Activated B cell treated with CpG ODN at 0.5 μM for 24 hours (primary cell): ENCODE measurements around the gene TESPA1. TPM values are rescaled to one million over a fixed set of nuclear protein-coding genes. Genes with fewer than 3 reads are reported as not detected.
"Not testable (repeated sequence)": the region's sequence is repeated elsewhere in the genome, so short reads cannot be mapped to it uniquely, and the experiment has no call there.

Source experiments
- ATAC-seq: fragments of 200-7000 bp; cut with Tn5 transposase; one replicate; pipeline ENCODE4 v1.10.0; 2021; ENCODE audit warnings: low read depth, mild to moderate bottlenecking, moderate library complexity
- CTCF ChIA-PET: fragments of 350-600 bp; sonication (Branson Sonifier 250); formaldehyde crosslinking; loops from one replicate; lab custom pipeline; 2021; ENCODE audit warnings: antibody characterized with exemption; lab: Charles Lee
- POLR2A ChIA-PET: fragments of 350-600 bp; sonication (Branson Sonifier 250); formaldehyde crosslinking; loops from one replicate; lab custom pipeline; 2021; ENCODE audit warnings: antibody characterized with exemption; lab: Charles Lee
- DNase-seq: peaks from one replicate; pipeline ENCODE4 v3.0.0; 2022
- H3K27ac Mint-ChIP-seq: one replicate; pipeline ENCODE4 v1.8.0; 2020; ENCODE audit warnings: mixed read lengths
- H3K27me3 Mint-ChIP-seq: one replicate; pipeline ENCODE4 v1.8.0; 2021; ENCODE audit warnings: mixed read lengths
- H3K36me3 Mint-ChIP-seq: one replicate; pipeline ENCODE4 v1.8.0; 2021; ENCODE audit warnings: low read depth, mixed read lengths
- H3K4me1 Mint-ChIP-seq: one replicate; pipeline ENCODE4 v1.8.0; 2021; ENCODE audit warnings: mixed read lengths
- H3K4me3 Mint-ChIP-seq: one replicate; pipeline ENCODE4 v1.8.0; 2020; ENCODE audit warnings: mild to moderate bottlenecking, mixed read lengths
- H3K9me3 Mint-ChIP-seq: one replicate; pipeline ENCODE4 v1.8.0; 2020; ENCODE audit warnings: mixed read lengths
- intact Hi-C: fragments of 100-400 bp; cut with micrococcal nuclease; formaldehyde crosslinking; loops from one replicate; pipeline ENCODE4 v1.15.1; 2024
- total RNA-seq: library from RNA; stranded (reverse); gene quantifications from 2 replicates; pipeline ENCODE4 v1.2.3, GENCODE V29; 2022
- TF ChIP-seq, protein P1 (sequence below): fragments of 200-600 bp; IDR thresholded peaks from one replicate; pipeline ENCODE4 v1.8.0; 2022; ENCODE audit warnings: antibody characterized with exemption, mild to moderate bottlenecking

The TESPA1 gene
- total RNA-seq, 1 donor from 2014 or later = 35.5 TPM

DNA sequence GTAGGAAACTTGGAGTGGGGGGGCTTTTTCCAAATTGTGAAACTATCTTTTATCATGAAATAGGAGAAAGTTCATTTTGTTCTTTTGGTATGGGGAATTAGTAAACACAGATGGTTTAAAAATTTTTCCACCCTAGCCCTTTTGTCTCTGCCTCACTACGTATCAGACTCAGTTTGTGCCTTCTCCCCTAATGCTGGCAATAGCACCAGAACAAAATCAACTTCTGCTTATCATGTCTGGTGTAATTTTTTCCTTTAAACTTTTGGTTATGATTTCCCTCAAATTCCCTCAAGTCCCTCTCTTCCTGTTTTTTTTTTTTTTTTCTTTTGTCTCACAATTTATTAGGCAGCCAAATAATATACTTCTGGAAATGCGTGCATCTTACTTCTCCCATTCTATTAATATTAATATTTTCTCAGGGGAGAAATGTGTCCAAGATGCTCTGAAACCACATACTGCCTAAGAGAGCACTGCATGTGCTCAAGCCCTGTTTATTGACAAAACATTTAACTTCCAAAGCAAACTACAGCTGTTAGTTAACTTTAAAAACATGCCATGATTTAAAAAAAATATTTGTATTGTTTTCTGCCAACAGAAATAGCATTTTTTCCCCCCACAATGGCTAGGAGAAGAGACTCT, 35.4 kb downstream of the TESPA1 start:
- Mint-ChIP-seq H3K4me1 (no peaks in the 10 kb centered on the region), H3K36me3 (peaks cover 53% of the 10 kb centered on the region), H3K4me3 (no peak overlapping the region), H3K27me3 (no peaks in the 10 kb centered on the region), H3K9me3 (no peaks in the 10 kb centered on the region), H3K27ac (no peak overlapping the region)
- DNase-seq (no peak), ATAC-seq (no peak)
- CTCF ChIA-PET = interaction anchor here (0.6 kb wide), 1 partner anchor 15 kb away, joined by 4 read pairs; no protein-coding TSS in a partner anchor
- TF ChIP-seq, protein P1, sequence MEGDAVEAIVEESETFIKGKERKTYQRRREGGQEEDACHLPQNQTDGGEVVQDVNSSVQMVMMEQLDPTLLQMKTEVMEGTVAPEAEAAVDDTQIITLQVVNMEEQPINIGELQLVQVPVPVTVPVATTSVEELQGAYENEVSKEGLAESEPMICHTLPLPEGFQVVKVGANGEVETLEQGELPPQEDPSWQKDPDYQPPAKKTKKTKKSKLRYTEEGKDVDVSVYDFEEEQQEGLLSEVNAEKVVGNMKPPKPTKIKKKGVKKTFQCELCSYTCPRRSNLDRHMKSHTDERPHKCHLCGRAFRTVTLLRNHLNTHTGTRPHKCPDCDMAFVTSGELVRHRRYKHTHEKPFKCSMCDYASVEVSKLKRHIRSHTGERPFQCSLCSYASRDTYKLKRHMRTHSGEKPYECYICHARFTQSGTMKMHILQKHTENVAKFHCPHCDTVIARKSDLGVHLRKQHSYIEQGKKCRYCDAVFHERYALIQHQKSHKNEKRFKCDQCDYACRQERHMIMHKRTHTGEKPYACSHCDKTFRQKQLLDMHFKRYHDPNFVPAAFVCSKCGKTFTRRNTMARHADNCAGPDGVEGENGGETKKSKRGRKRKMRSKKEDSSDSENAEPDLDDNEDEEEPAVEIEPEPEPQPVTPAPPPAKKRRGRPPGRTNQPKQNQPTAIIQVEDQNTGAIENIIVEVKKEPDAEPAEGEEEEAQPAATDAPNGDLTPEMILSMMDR = no peak
- POLR2A ChIA-PET = no interaction called here
- intact Hi-C loops = no loop called here

- H3K27ac Mint-ChIP-seq = no peak overlapping the region
- H3K4me3 Mint-ChIP-seq = no peak overlapping the region
- no peaks in the 10 kb centered on the region for H3K9me3 Mint-ChIP-seq
- H3K36me3 Mint-ChIP-seq = peaks cover 46% of the 10 kb centered on the region
- no peaks in the 10 kb centered on the region for H3K4me1 Mint-ChIP-seq
- TF ChIP-seq, protein P1 = no peak
- ATAC-seq (no peak), DNase-seq (no peak)
- ChIA-PET POLR2A (no interaction called here), CTCF (no interaction called here)
- no peaks in the 10 kb centered on the region for H3K27me3 Mint-ChIP-seq
- intact Hi-C loops = no loop called here
These were observed 36.4 kb downstream of the TESPA1 start for GRCh38 chr12:54948171-54948570.

DNA sequence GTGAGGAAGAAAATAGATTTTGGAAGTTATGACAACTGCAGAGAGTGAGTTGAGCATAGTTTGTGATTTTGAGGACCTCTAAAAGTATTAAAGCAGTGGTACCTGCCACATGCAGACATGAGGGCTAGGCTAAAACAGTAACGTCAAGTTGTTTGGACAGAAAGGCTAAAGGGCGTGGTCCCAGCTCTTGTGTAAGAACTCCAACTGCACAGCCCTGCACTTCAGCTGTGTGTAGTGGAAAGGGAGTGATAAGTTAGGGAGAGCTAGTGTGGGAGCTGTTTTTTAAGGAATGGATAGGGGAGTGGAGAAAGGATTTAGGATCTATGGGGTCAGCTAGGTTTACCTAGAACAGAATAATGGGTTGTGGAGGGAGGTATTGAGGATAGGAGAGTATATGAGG, 39.5 kb downstream of the TESPA1 start:
- POLR2A ChIA-PET = no interaction called here
- no peak for DNase-seq
- no peaks in the 10 kb centered on the region for H3K27me3 Mint-ChIP-seq
- H3K9me3 Mint-ChIP-seq = no peaks in the 10 kb centered on the region
- H3K27ac Mint-ChIP-seq = no peak overlapping the region
- CTCF ChIA-PET = no interaction called here
- intact Hi-C loops = no loop called here
- H3K4me3 Mint-ChIP-seq = no peak overlapping the region
- TF ChIP-seq, protein P1 = no peak
- H3K36me3 Mint-ChIP-seq = peaks cover 25% of the 10 kb centered on the region
- ATAC-seq = no peak
- H3K4me1 Mint-ChIP-seq = no peaks in the 10 kb centered on the region

GRCh38 chr12:54943292-54943691, 41.3 kb downstream of the TESPA1 start:
- CTCF ChIA-PET, H3K4me3 Mint-ChIP-seq, ATAC-seq, H3K27ac Mint-ChIP-seq, intact Hi-C loops, H3K27me3 Mint-ChIP-seq, POLR2A ChIA-PET, DNase-seq, H3K4me1 Mint-ChIP-seq, H3K36me3 Mint-ChIP-seq, H3K9me3 Mint-ChIP-seq: not testable (repeated sequence)

DNA sequence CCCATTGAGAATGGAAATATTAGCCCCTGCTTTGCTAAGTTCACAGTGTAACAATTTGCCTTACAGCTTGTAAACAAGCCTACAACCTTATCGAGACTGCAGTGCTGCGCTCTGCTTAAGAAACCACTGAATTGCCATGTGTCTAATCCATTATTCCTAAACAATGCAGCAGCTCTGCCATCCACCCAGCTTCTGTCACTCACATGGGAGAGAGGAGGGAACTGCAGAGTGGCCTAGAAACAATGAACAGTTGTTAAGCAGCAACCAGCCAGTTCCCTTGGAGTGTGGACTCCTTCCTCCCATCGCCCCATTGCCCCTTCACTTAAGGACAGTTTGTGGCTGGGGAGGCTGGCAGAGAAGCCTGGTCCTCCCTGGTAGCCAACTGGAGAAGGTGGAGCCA, 42.9 kb downstream of the TESPA1 start:
- Mint-ChIP-seq H3K4me1 (no peaks in the 10 kb centered on the region), H3K27me3 (no peaks in the 10 kb centered on the region), H3K36me3 (no peaks in the 10 kb centered on the region), H3K9me3 (no peaks in the 10 kb centered on the region), H3K27ac (no peak overlapping the region), H3K4me3 (no peak overlapping the region)
- CTCF ChIA-PET = no interaction called here
- POLR2A ChIA-PET = no interaction called here
- intact Hi-C loops = no loop called here
- ATAC-seq (no peak), DNase-seq (no peak)
- TF ChIP-seq, protein P1 = no peak
